GM12865 (cell line): Measurements from ENCODE around the gene ALDH4A1.
A peak's percentile ranks its signal among the peaks of the same experiment; 100 is the strongest.

Experiments used
- DNase-seq: peaks from one replicate; pipeline ENCODE4 v3.0.0; 2010; ENCODE audit warnings: low read depth
- H3K4me3 ChIP-seq: 2 replicates; pipeline ENCODE4 v1.5.1; 2011; ENCODE audit warnings: mild to moderate bottlenecking, low read depth, low read length, control low read depth
- CTCF ChIP-seq: IDR thresholded peaks from 2 replicates; pipeline ENCODE4 v1.5.1; 2011; ENCODE audit warnings: low read length, control low read depth, low read depth, inconsistent platforms; ENCODE audit not compliant: insufficient read depth; ENCODE audit errors: missing control alignments

The ALDH4A1 gene

GRCh38 chr1:18943914-18944572 is 41.7 kb upstream of the ALDH4A1 start:
- no peak for TF ChIP-seq CTCF
- DNase-seq: peak; percentile 24

GRCh38 chr1:18943162-18943561 is 40.8 kb upstream of the ALDH4A1 start:
- H3K4me3 ChIP-seq: no peak overlapping the region
- DNase-seq: no peak
- no peak for TF ChIP-seq CTCF

More at GRCh38 chr1:18943914-18944572, 41.7 kb upstream of the ALDH4A1 start:
- H3K4me3 ChIP-seq: no peak overlapping the region

GRCh38 chr1:18942340-18942739 is 40.0 kb upstream of the ALDH4A1 start:
- TF ChIP-seq CTCF: no peak
- no peak overlapping the region for H3K4me3 ChIP-seq
- no peak for DNase-seq

- no peak for TF ChIP-seq CTCF
- H3K4me3 ChIP-seq: no peak overlapping the region
- no peak for DNase-seq
Measured at GRCh38 chr1:18941221-18942141, 39.1 kb upstream of the ALDH4A1 start.

- no peak for TF ChIP-seq CTCF
- no peak for DNase-seq
- no peak overlapping the region for H3K4me3 ChIP-seq
Measured at GRCh38 chr1:18940303-18941020, 38.1 kb upstream of the ALDH4A1 start.

- no peak for TF ChIP-seq CTCF
- no peak for DNase-seq
Measured at GRCh38 chr1:18939398-18940302, 37.3 kb upstream of the ALDH4A1 start.

More at GRCh38 chr1:18939398-18940302, 37.3 kb upstream of the ALDH4A1 start:
- no peak overlapping the region for H3K4me3 ChIP-seq
